Effector memory CD8-positive, alpha-beta T cell (primary cell): Measurements from ENCODE around the gene HSPA1L.
"Not testable (repeated sequence)": the region's sequence is repeated elsewhere in the genome, so short reads cannot be mapped to it uniquely, and the experiment has no call there.

Source experiments
- ATAC-seq: fragments of 150-1000 bp; cut with Tn5 transposase; replicated peaks from 2 replicates; pipeline ENCODE4 v1.10.0; 2021; ENCODE audit warnings: mild to moderate bottlenecking, moderate library complexity
- DNase-seq, 3 experiments: peaks; one replicate each; pipeline ENCODE4 v3.0.0; 2021
- H3K27ac Mint-ChIP-seq, 2 donors: one replicate each; pipeline ENCODE4 v1.8.0; 2022; ENCODE audit warnings: mild to moderate bottlenecking in 2 of 2, mixed read lengths in 2 of 2, moderate library complexity in 2 of 2
- H3K27me3 Mint-ChIP-seq, 2 donors: one replicate each; pipeline ENCODE4 v1.8.0; 2022; ENCODE audit warnings: mixed read lengths in 2 of 2
- H3K36me3 Mint-ChIP-seq: one replicate; pipeline ENCODE4 v1.8.0; 2022; ENCODE audit warnings: mild to moderate bottlenecking, moderate library complexity, mixed read lengths; ENCODE audit not compliant: insufficient read depth
- H3K4me1 Mint-ChIP-seq, 2 donors: one replicate each; pipeline ENCODE4 v1.8.0; 2022; ENCODE audit warnings: low read depth in 2 of 2, mixed read lengths in 2 of 2
- H3K4me3 Mint-ChIP-seq, 2 donors: one replicate each; pipeline ENCODE4 v1.8.0; 2022; ENCODE audit warnings: mild to moderate bottlenecking in 2 of 2, mixed read lengths in 2 of 2, moderate library complexity in 2 of 2
- H3K9me3 Mint-ChIP-seq, 2 donors: one replicate each; pipeline ENCODE4 v1.8.0; 2022; ENCODE audit warnings: mixed read lengths in 2 of 2

Gene HSPA1L

GRCh38 chr6:31817929-31818511 lies 2.9 kb upstream of the HSPA1L start:
- ATAC-seq, DNase-seq, H3K9me3 Mint-ChIP-seq, H3K27me3 Mint-ChIP-seq: not testable (repeated sequence)
- peaks cover 38 to 48% of the 10 kb centered on the region in 2 donors for H3K4me1 Mint-ChIP-seq
- H3K27ac Mint-ChIP-seq, result peak overlapping the region; percentile 72 to 82
- H3K4me3 Mint-ChIP-seq, result peak overlapping the region; percentile 85 to 86
- H3K36me3 Mint-ChIP-seq, result peaks cover 22% of the 10 kb centered on the region

GRCh38 chr6:31817133-31817928 lies 2.2 kb upstream of the HSPA1L start:
- H3K27me3 Mint-ChIP-seq, DNase-seq: not testable (repeated sequence)
- H3K27ac Mint-ChIP-seq, result peak overlapping the region; percentile 72 to 82

GRCh38 chr6:31814677-31815024 lies 432 bp downstream of the HSPA1L start:
- H3K27me3 Mint-ChIP-seq, result no peaks in the 10 kb centered on the region
- H3K27ac Mint-ChIP-seq, result peak overlapping the region; percentile 79 to 95
- DNase-seq (peak in 1 of 3 experiments; percentile 24), ATAC-seq (peak; percentile 56)
- peak overlapping the region; percentile 94 to 97 for H3K4me3 Mint-ChIP-seq
- no peaks in the 10 kb centered on the region for H3K9me3 Mint-ChIP-seq
- H3K4me1 Mint-ChIP-seq, result peaks cover 33 to 40% of the 10 kb centered on the region in 2 donors
- peaks cover 16% of the 10 kb centered on the region for H3K36me3 Mint-ChIP-seq

More at GRCh38 chr6:31817133-31817928, 2.2 kb upstream of the HSPA1L start:
- Mint-ChIP-seq H3K4me3 (peak overlapping the region; percentile 85 to 86), H3K36me3 (peaks cover 19% of the 10 kb centered on the region), H3K4me1 (peaks cover 41 to 48% of the 10 kb centered on the region in 2 donors)
- ATAC-seq, result peak; percentile 54
- not testable (repeated sequence) for H3K9me3 Mint-ChIP-seq

- peaks cover 29 to 34% of the 10 kb centered on the region in 2 donors for H3K4me1 Mint-ChIP-seq
- ATAC-seq (no peak), DNase-seq (no peak)
- H3K36me3 Mint-ChIP-seq, result peaks cover 19% of the 10 kb centered on the region
- H3K9me3 Mint-ChIP-seq, result no peaks in the 10 kb centered on the region
- peak overlapping the region; percentile 94 to 97 for H3K4me3 Mint-ChIP-seq
- peak overlapping the region; percentile 65 to 86 for H3K27ac Mint-ChIP-seq
- no peaks in the 10 kb centered on the region for H3K27me3 Mint-ChIP-seq
Observed at GRCh38 chr6:31813465-31813849, 1.6 kb downstream of the HSPA1L start.

GRCh38 chr6:31811645-31812044 lies 3.4 kb downstream of the HSPA1L start:
- DNase-seq (no peak), ATAC-seq (no peak)
- Mint-ChIP-seq H3K9me3 (no peaks in the 10 kb centered on the region), H3K4me1 (peaks cover 24 to 28% of the 10 kb centered on the region in 2 donors), H3K36me3 (peaks cover 14% of the 10 kb centered on the region), H3K27me3 (no peaks in the 10 kb centered on the region), H3K27ac (no peak overlapping the region), H3K4me3 (no peak overlapping the region)

GRCh38 chr6:31808599-31808998 lies 6.5 kb downstream of the HSPA1L start:
- Mint-ChIP-seq H3K4me1 (peaks cover 26 to 28% of the 10 kb centered on the region in 2 donors), H3K4me3 (peak overlapping the region in 1 of 2 donors; percentile 17), H3K36me3 (peaks cover 21% of the 10 kb centered on the region)
- not testable (repeated sequence) for DNase-seq, H3K9me3 Mint-ChIP-seq, H3K27ac Mint-ChIP-seq, ATAC-seq, H3K27me3 Mint-ChIP-seq

GRCh38 chr6:31806470-31807272 lies 8.4 kb downstream of the HSPA1L start, which contains the start of gene LSM2:
TSS of gene LSM2 (minus strand) at chr6:31806966. CDS start at chr6:31806757, 209 bp downstream.
- Mint-ChIP-seq H3K9me3 (no peaks in the 10 kb centered on the region), H3K4me3 (peak within 1 kb of the TSS; percentile 89 to 97), H3K4me1 (peaks cover 13 to 14% of the 10 kb centered on the region in 2 donors), H3K27me3 (no peaks in the 10 kb centered on the region), H3K36me3 (peaks cover 38% of the 10 kb centered on the region), H3K27ac (peak within 1 kb of the TSS; percentile 90 to 98)
- DNase-seq (peak; percentile 92 to 96 (median 95)), ATAC-seq (peak; percentile 96)

- Mint-ChIP-seq H3K9me3 (no peaks in the 10 kb centered on the region), H3K36me3 (peaks cover 34% of the 10 kb centered on the region), H3K4me1 (peaks cover 13 to 14% of the 10 kb centered on the region in 2 donors), H3K27me3 (no peaks in the 10 kb centered on the region), H3K27ac (peak overlapping the region; percentile 90 to 98), H3K4me3 (peak overlapping the region; percentile 89 to 97)
- ATAC-seq (peak; percentile 23), DNase-seq (peak in 1 of 3 experiments; percentile 14)
Observed at GRCh38 chr6:31805939-31806469, 9.1 kb downstream of the HSPA1L start.

- ATAC-seq, result not testable (repeated sequence)
- H3K4me1 Mint-ChIP-seq, result peaks cover 15 to 16% of the 10 kb centered on the region in 2 donors
- H3K27ac Mint-ChIP-seq, result peak overlapping the region in 1 of 2 donors; percentile 22
Observed at GRCh38 chr6:31801031-31801927, 13.8 kb downstream of the HSPA1L start.

GRCh38 chr6:31799781-31800180 lies 15.3 kb downstream of the HSPA1L start:
- DNase-seq (no peak), ATAC-seq (no peak)
- H3K36me3 Mint-ChIP-seq, result peaks cover 23% of the 10 kb centered on the region
- peaks cover 15 to 16% of the 10 kb centered on the region in 2 donors for H3K4me1 Mint-ChIP-seq
- no peaks in the 10 kb centered on the region for H3K9me3 Mint-ChIP-seq
- no peaks in the 10 kb centered on the region for H3K27me3 Mint-ChIP-seq
- no peak overlapping the region for H3K27ac Mint-ChIP-seq
- no peak overlapping the region for H3K4me3 Mint-ChIP-seq

More at GRCh38 chr6:31801031-31801927, 13.8 kb downstream of the HSPA1L start:
- not testable (repeated sequence) for H3K27me3 Mint-ChIP-seq, DNase-seq, H3K9me3 Mint-ChIP-seq, H3K4me3 Mint-ChIP-seq
- H3K36me3 Mint-ChIP-seq, result peaks cover 27% of the 10 kb centered on the region

GRCh38 chr6:31797588-31797987 lies 17.5 kb downstream of the HSPA1L start:
- H3K27me3 Mint-ChIP-seq, result no peaks in the 10 kb centered on the region
- H3K9me3 Mint-ChIP-seq, result no peaks in the 10 kb centered on the region
- peaks cover 26 to 28% of the 10 kb centered on the region in 2 donors for H3K4me1 Mint-ChIP-seq
- peak overlapping the region in 1 of 2 donors; percentile 65 for H3K27ac Mint-ChIP-seq
- DNase-seq (peak in 2 of 3 experiments; percentile 17 to 29), ATAC-seq (peak; percentile 14)
- peak overlapping the region; percentile 57 to 74 for H3K4me3 Mint-ChIP-seq
- H3K36me3 Mint-ChIP-seq, result peaks cover 10% of the 10 kb centered on the region

GRCh38 chr6:31796993-31797385 lies 18.1 kb downstream of the HSPA1L start:
- no peak for ATAC-seq
- H3K9me3 Mint-ChIP-seq, result no peaks in the 10 kb centered on the region
- H3K27ac Mint-ChIP-seq, result peak overlapping the region; percentile 97 to 98
- no peak for DNase-seq
- peak overlapping the region; percentile 94 to 97 for H3K4me3 Mint-ChIP-seq
- no peaks in the 10 kb centered on the region for H3K27me3 Mint-ChIP-seq
- H3K36me3 Mint-ChIP-seq, result peaks cover 4% of the 10 kb centered on the region
- peaks cover 26 to 28% of the 10 kb centered on the region in 2 donors for H3K4me1 Mint-ChIP-seq
